ENCODE data around the gene RHBG. TPM values are rescaled to one million over a fixed set of nuclear protein-coding genes. Genes with fewer than 3 reads are reported as not detected.

Gene RHBG
- total RNA-seq, 1 donor from 2014 or later, result not detected

GRCh38 chr1:156431769-156432668 is 63.0 kb downstream of the RHBG start:
- H3K27ac ChIP-seq (ENCODE audit: low read depth, low read length), result no peak overlapping the region
- H3K9ac ChIP-seq (ENCODE audit: low read depth in 1 of 3, low read length in 3 of 3), result no peak overlapping the region
- no peaks in the 10 kb centered on the region for H3K36me3 ChIP-seq (ENCODE audit: control insufficient read depth in 3 of 3, insufficient read depth in 3 of 3, low read length in 3 of 3)
- peaks cover 10 to 12% (median 12%) of the 10 kb centered on the region in 3 donors for H3K4me1 ChIP-seq (ENCODE audit: control insufficient read depth in 3 of 3, insufficient read depth in 3 of 3, low read length in 3 of 3)
- H3K9me3 ChIP-seq (ENCODE audit: control insufficient read depth in 3 of 3, low read length in 3 of 3), result no peaks in the 10 kb centered on the region
- H3K4me3 ChIP-seq (ENCODE audit: low read length in 3 of 3), result no peak overlapping the region
- H3K27me3 ChIP-seq (ENCODE audit: control insufficient read depth in 3 of 3, insufficient read depth in 3 of 3, low read length in 3 of 3), result peaks cover 87 to 93% (median 91%) of the 10 kb centered on the region in 3 donors

GRCh38 chr1:156432669-156433018 is 63.6 kb downstream of the RHBG start:
- Histone ChIP-seq H3K36me3 (ENCODE audit: control insufficient read depth in 3 of 3, insufficient read depth in 3 of 3, low read length in 3 of 3) (no peaks in the 10 kb centered on the region), H3K4me3 (ENCODE audit: low read length in 3 of 3) (no peak overlapping the region), H3K27ac (ENCODE audit: low read depth, low read length) (no peak overlapping the region), H3K27me3 (ENCODE audit: control insufficient read depth in 3 of 3, insufficient read depth in 3 of 3, low read length in 3 of 3) (peaks cover 89 to 94% (median 92%) of the 10 kb centered on the region in 3 donors), H3K9ac (ENCODE audit: low read depth in 1 of 3, low read length in 3 of 3) (no peak overlapping the region), H3K4me1 (ENCODE audit: control insufficient read depth in 3 of 3, insufficient read depth in 3 of 3, low read length in 3 of 3) (peaks cover 10 to 12% (median 12%) of the 10 kb centered on the region in 3 donors), H3K9me3 (ENCODE audit: control insufficient read depth in 3 of 3, low read length in 3 of 3) (no peaks in the 10 kb centered on the region)

DNA sequence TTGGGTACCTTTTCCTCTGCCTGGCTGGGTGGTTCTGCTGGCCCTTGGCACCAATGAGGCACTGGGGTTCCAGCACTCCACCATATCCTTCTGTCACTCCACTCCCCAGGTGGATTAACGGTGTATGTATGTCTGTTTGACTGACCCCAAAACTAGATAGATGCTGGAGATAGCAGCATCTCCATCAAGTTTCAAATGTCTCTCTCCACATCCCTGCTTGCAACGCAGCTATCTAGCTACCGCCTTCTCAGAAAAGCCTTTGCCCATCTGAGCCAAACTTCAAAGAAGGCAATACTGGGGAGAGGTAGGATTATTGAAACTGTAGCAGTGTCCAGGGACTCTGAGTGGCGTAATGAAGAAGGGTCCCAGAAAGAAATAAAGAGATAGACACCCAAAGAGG is 64.0 kb downstream of the RHBG start:
- Histone ChIP-seq H3K27me3 (ENCODE audit: control insufficient read depth in 3 of 3, insufficient read depth in 3 of 3, low read length in 3 of 3) (peaks cover 89 to 93% (median 92%) of the 10 kb centered on the region in 3 donors), H3K4me1 (ENCODE audit: control insufficient read depth in 3 of 3, insufficient read depth in 3 of 3, low read length in 3 of 3) (peaks cover 10 to 12% (median 12%) of the 10 kb centered on the region in 3 donors), H3K4me3 (ENCODE audit: low read length in 3 of 3) (no peak overlapping the region), H3K27ac (ENCODE audit: low read depth, low read length) (no peak overlapping the region), H3K36me3 (ENCODE audit: control insufficient read depth in 3 of 3, insufficient read depth in 3 of 3, low read length in 3 of 3) (no peaks in the 10 kb centered on the region), H3K9ac (ENCODE audit: low read depth in 1 of 3, low read length in 3 of 3) (no peak overlapping the region), H3K9me3 (ENCODE audit: control insufficient read depth in 3 of 3, low read length in 3 of 3) (no peaks in the 10 kb centered on the region)

- H3K36me3 ChIP-seq (ENCODE audit: control insufficient read depth in 3 of 3, insufficient read depth in 3 of 3, low read length in 3 of 3), result no peaks in the 10 kb centered on the region
- H3K9ac ChIP-seq (ENCODE audit: low read depth in 1 of 3, low read length in 3 of 3), result no peak overlapping the region
- H3K4me1 ChIP-seq (ENCODE audit: control insufficient read depth in 3 of 3, insufficient read depth in 3 of 3, low read length in 3 of 3), result peaks cover 10 to 12% (median 12%) of the 10 kb centered on the region in 3 donors
- H3K4me3 ChIP-seq (ENCODE audit: low read length in 3 of 3), result no peak overlapping the region
- H3K27me3 ChIP-seq (ENCODE audit: control insufficient read depth in 3 of 3, insufficient read depth in 3 of 3, low read length in 3 of 3), result peaks cover 89 to 93% (median 92%) of the 10 kb centered on the region in 3 donors
- H3K27ac ChIP-seq (ENCODE audit: low read depth, low read length), result no peak overlapping the region
- no peaks in the 10 kb centered on the region for H3K9me3 ChIP-seq (ENCODE audit: control insufficient read depth in 3 of 3, low read length in 3 of 3)
Observed at GRCh38 chr1:156433602-156434001, 64.6 kb downstream of the RHBG start.

Small RNA genes lying within 50 kb of the gene (small RNA-seq; reads per million reads assigned to genes)
- not detected for gene MIR9-1

Other genes starting within 250 kb of the RHBG start
- 4.2 TPM for gene SEMA4A, start 215.6 kb upstream of the RHBG start, total RNA-seq
- 3.1 TPM for gene SLC25A44, start 175.1 kb upstream of the RHBG start, total RNA-seq
- gene PMF1, start 156.2 kb upstream of the RHBG start, total RNA-seq, result 50.6 TPM
- 1.0 TPM for gene BGLAP, start 127.0 kb upstream of the RHBG start, total RNA-seq
- 1.0 TPM for gene PAQR6, start 121.2 kb upstream of the RHBG start, total RNA-seq
- gene SMG5, start 86.4 kb upstream of the RHBG start, total RNA-seq, result 25.6 TPM
- 4.2 TPM for gene TMEM79, start 84.9 kb upstream of the RHBG start, total RNA-seq
- gene GLMP, start 73.5 kb upstream of the RHBG start, total RNA-seq, result 20.4 TPM
- not detected for gene VHLL, start 69.9 kb upstream of the RHBG start, total RNA-seq
- gene CCT3, start 30.9 kb upstream of the RHBG start, total RNA-seq, result 293 TPM
- gene TSACC, start 30.7 kb upstream of the RHBG start, total RNA-seq, result 2.1 TPM
- gene MEF2D, start 131.6 kb downstream of the RHBG start, total RNA-seq, result 7.8 TPM
- gene IQGAP3, start 203.4 kb downstream of the RHBG start, total RNA-seq, result 3.7 TPM
- gene TTC24, start 210.5 kb downstream of the RHBG start, total RNA-seq, result not detected
- 27.1 TPM for gene NAXE, start 222.6 kb downstream of the RHBG start, total RNA-seq
- 10.4 TPM for gene GPATCH4, start 232.3 kb downstream of the RHBG start, total RNA-seq